ENCODE measurements around the gene GJA5.

GJA5 gene

DNA sequence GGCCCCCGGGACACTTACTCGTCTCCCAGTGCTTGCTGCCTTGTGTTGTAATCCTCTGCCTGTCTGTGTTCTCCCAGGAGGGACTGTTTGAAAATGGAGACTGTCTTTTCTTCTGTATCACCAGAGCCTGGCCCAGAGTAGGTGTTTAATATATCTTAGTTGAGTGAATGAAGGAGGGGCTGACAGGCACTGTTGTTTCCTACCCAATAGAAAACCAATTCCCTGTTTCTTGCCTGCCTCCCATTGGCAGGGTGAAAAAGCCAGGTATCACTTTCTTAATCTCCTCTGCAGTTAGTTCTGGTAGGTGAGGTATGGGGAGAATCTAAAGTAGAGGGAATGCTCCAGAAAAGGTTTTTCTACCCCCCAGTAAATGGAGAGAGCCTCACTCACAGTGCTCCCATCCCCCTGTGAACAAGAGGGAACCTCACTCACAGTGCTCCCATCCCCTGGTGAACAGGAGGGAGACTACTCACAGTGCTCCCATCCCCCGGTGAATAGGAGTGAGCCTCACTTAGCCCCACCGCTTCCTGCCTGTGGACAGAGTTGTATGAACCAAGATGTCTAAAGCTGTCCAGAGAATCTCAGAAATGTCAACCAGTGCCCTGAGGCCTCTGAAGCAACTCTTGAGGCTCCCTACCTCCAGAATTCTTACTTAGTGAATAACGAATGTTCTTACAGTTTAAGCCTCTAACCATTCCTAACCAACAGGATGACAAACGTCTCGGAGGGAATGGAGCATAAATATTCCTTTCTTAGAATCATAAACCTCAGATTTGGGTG lies at the start of gene GJA5:
TSS of gene GJA5 (minus strand) at position 122 of the 780 bp plus-strand sequence. CDS start 1,364 bp downstream, outside the sequence.
- no peaks in the 10 kb centered on the region for H3K9me3 Mint-ChIP-seq
- H3K36me3 Mint-ChIP-seq = no peaks in the 10 kb centered on the region
- H3K4me1 Mint-ChIP-seq = peaks cover 27% of the 10 kb centered on the region
- H3K27ac Mint-ChIP-seq = no peak within 1 kb of the TSS
- no peak within 1 kb of the TSS for H3K4me3 Mint-ChIP-seq
- no peak for ATAC-seq
- H3K27me3 Mint-ChIP-seq = no peaks in the 10 kb centered on the region

DNA sequence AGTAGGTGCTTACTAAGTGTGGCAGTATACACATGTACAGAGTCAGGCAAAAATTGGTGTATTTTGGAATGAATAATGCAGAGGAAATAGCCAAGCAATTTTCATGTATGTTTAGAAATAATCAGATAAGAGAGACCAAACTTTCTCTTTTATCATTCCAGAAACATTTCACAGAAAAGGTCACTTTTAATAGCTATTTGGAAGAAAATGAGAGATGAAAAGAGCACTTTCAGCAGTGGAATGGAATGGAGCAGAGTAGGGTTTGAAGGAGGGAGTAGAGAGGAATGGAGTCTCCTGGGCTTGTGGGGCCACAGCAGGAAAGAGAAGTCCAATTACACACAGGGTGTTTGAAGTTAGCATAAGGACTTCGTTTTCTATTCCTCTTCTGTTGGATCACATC lies 48.8 kb upstream of the GJA5 start:
- Mint-ChIP-seq H3K36me3 (no peaks in the 10 kb centered on the region), H3K4me3 (no peak overlapping the region), H3K27ac (no peak overlapping the region), H3K9me3 (no peaks in the 10 kb centered on the region), H3K27me3 (peaks cover 24% of the 10 kb centered on the region), H3K4me1 (no peaks in the 10 kb centered on the region)
- ATAC-seq = no peak

DNA sequence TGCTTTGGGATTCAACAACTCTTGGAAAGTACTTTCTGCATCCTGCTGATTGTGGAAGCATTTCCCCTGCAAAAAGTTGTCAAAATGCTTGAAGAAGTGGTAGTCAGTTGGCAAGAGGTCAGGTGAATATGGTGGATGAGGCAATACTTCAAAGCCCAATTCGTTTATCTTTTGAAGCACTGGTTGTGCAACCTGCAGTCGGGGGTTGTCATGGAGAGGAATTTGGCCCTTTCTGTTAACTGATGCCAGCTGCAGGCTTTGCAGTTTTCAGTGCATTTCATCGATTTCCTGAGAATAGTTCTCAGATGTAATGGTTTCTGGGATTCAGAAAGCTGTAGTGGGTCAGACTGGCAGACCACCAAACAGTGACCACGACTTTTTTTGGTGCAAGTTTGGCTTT lies 47.6 kb upstream of the GJA5 start:
- ATAC-seq = no peak
- Mint-ChIP-seq H3K9me3 (no peaks in the 10 kb centered on the region), H3K4me3 (no peak overlapping the region), H3K4me1 (no peaks in the 10 kb centered on the region), H3K27ac (no peak overlapping the region), H3K27me3 (peaks cover 24% of the 10 kb centered on the region), H3K36me3 (no peaks in the 10 kb centered on the region)

- Mint-ChIP-seq H3K4me3 (no peak overlapping the region), H3K9me3 (no peaks in the 10 kb centered on the region), H3K27me3 (peaks cover 31% of the 10 kb centered on the region), H3K4me1 (no peaks in the 10 kb centered on the region), H3K27ac (no peak overlapping the region), H3K36me3 (no peaks in the 10 kb centered on the region)
- ATAC-seq = peak; percentile 9
These were observed 47.0 kb upstream of the GJA5 start for GRCh38 chr1:147807405-147807804.

DNA sequence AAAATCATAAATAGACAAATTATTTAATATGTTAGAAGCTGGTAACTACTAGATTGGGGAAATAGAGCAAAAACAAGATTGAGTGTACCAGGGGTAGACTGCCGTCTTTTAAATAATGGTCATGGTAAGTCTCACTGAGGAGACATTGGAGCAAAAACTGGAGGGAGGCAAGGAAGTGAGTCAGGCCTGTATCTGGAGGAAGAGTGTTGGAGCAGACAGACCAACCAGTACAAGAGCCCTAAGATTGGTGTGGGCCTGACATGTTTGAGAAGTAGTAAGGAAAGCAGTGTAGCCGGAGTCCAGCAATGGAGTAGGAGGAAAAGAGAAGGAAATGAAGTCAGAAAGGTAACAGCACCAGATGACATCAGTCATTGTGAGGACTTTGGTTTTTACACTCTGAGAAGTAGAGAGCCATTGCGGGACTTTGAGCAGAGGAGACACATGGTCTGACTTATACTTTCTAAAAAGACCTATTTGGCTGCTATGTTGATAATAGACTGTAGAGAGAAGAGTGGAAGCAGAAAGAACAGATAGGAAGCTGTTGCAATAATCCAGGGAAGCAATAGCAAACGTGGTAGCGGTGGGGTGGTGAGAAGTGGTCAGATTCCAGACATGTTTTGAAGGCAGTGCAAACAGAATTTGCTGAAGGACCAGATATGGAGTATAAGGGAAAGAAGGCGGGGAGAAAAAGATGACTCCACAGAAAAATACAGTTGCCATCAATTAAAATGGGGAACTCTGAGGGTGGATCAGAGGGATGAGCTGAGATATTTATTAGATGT lies 44.7 kb upstream of the GJA5 start:
- ATAC-seq = no peak
- Mint-ChIP-seq H3K9me3 (no peaks in the 10 kb centered on the region), H3K27me3 (peaks cover 22% of the 10 kb centered on the region), H3K27ac (no peak overlapping the region), H3K4me1 (no peaks in the 10 kb centered on the region), H3K4me3 (no peak overlapping the region), H3K36me3 (no peaks in the 10 kb centered on the region)

DNA sequence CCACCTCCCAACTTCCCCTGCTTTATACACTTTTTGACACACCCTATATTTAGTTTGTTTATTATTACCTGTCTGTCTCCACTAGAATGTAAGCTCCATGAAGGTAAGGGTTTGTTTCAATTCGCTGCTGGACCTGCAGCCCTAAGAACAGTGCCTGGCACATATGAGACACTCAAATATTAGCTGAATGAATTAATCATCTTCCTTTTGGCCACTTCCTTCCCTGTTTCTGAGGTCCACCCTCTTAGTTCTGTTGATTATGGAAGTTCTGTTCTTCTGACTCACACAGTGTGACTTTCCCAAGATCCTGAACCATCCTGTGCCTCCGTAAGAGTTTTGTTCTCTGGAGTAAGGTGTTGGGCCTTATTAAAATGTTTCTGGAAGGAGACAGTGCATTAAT lies 40.4 kb upstream of the GJA5 start:
- Mint-ChIP-seq H3K27ac (no peak overlapping the region), H3K9me3 (no peaks in the 10 kb centered on the region), H3K36me3 (no peaks in the 10 kb centered on the region), H3K4me1 (no peaks in the 10 kb centered on the region), H3K4me3 (no peak overlapping the region), H3K27me3 (peaks cover 39% of the 10 kb centered on the region)
- no peak for ATAC-seq

GRCh38 chr1:147798731-147799130 lies 38.3 kb upstream of the GJA5 start:
- H3K36me3 Mint-ChIP-seq = no peaks in the 10 kb centered on the region
- H3K4me3 Mint-ChIP-seq = no peak overlapping the region
- no peaks in the 10 kb centered on the region for H3K4me1 Mint-ChIP-seq
- no peak for ATAC-seq
- H3K27me3 Mint-ChIP-seq = peaks cover 28% of the 10 kb centered on the region
- H3K27ac Mint-ChIP-seq = no peak overlapping the region
- H3K9me3 Mint-ChIP-seq = no peaks in the 10 kb centered on the region

- Mint-ChIP-seq H3K9me3 (no peaks in the 10 kb centered on the region), H3K4me3 (no peak overlapping the region), H3K27me3 (peaks cover 17% of the 10 kb centered on the region), H3K36me3 (no peaks in the 10 kb centered on the region), H3K4me1 (no peaks in the 10 kb centered on the region), H3K27ac (no peak overlapping the region)
- ATAC-seq = peak; percentile 25
These were observed 34.2 kb upstream of the GJA5 start for GRCh38 chr1:147794570-147794969.

DNA sequence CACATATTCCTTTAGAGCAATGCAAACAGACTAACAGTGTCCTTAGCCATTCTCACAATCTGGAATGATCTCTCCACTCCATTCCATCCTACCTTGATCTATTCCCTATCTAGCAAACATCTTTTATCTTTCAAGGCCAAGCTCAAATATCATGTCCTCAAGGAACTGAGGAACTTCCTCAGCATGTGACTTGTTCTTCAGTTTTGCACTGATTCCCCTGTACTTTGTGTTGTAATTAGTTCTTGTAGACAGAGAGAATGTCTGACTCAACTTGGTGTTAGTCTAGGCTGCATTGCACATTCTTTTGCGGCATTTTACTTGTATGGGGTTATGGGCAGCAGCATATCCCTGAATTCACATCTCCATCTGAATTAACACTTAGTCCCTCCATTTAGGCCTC lies 31.5 kb upstream of the GJA5 start:
- ATAC-seq = no peak
- Mint-ChIP-seq H3K27ac (no peak overlapping the region), H3K4me1 (no peaks in the 10 kb centered on the region), H3K27me3 (peaks cover 29% of the 10 kb centered on the region), H3K9me3 (no peaks in the 10 kb centered on the region), H3K4me3 (no peak overlapping the region), H3K36me3 (no peaks in the 10 kb centered on the region)

GRCh38 chr1:147787765-147788164 lies 27.4 kb upstream of the GJA5 start:
- Mint-ChIP-seq H3K36me3 (no peaks in the 10 kb centered on the region), H3K4me3 (no peak overlapping the region), H3K9me3 (no peaks in the 10 kb centered on the region), H3K4me1 (no peaks in the 10 kb centered on the region), H3K27ac (no peak overlapping the region), H3K27me3 (peaks cover 40% of the 10 kb centered on the region)
- ATAC-seq = no peak

DNA sequence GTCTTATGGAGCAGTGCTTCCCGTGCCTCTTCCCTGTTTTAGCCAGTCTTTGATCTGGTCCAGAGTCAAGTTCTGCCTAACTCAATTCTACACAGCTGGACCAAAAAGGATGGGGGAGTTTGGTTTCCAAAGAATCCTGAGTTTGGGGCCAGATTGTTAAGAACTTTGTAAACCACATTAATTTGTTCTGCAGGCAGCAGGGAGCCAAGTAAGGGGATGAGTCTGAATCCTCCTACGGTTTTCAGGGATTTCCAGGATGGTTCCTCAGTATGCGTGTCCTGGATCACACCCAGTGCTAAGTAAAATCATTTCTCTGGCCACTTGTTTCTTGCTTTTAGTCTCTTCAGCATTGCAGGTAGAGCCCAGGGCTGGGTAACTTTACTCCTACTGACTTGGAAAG lies 26.1 kb upstream of the GJA5 start:
- no peaks in the 10 kb centered on the region for H3K36me3 Mint-ChIP-seq
- no peaks in the 10 kb centered on the region for H3K9me3 Mint-ChIP-seq
- H3K4me1 Mint-ChIP-seq = no peaks in the 10 kb centered on the region
- peaks cover 46% of the 10 kb centered on the region for H3K27me3 Mint-ChIP-seq
- no peak for ATAC-seq
- H3K4me3 Mint-ChIP-seq = no peak overlapping the region
- H3K27ac Mint-ChIP-seq = no peak overlapping the region

DNA sequence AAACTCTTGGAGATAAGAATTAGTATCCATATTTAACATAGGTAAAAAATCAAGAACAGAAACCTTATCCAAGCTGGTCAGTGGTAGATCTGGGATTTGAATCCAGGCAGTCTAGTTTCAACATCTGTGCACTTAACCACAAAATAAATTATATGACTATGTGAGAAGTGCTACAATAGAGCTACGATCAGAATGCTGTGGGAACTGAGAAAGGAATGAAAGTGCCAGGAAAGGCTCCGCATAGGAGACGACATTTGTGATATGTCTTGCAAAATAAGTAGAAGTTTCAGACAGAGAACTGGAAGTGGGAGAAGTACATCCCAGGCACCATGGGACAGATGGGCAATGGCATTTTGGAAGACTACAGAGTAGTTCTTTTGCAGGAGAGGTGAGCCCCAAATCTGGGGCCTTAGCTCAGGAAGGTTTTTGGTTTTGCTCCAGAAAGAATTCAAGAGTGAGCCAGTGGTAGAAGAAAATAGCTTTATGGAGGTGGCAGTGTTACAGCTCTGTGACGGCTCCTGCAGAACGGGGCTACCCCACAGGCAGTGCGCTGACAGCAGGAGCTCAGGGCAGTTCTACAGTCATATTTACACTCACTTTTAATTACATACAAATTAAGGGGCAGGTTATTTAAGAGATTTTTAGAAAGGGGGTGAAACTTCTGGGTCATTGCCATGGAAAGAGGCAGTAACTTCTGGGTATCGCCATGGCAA lies 25.5 kb upstream of the GJA5 start:
- Mint-ChIP-seq H3K27me3 (peaks cover 46% of the 10 kb centered on the region), H3K4me3 (no peak overlapping the region), H3K4me1 (no peaks in the 10 kb centered on the region), H3K27ac (no peak overlapping the region), H3K9me3 (no peaks in the 10 kb centered on the region), H3K36me3 (no peaks in the 10 kb centered on the region)
- no peak for ATAC-seq

GRCh38 chr1:147784941-147785340 lies 24.5 kb upstream of the GJA5 start:
- Mint-ChIP-seq H3K27me3 (peaks cover 46% of the 10 kb centered on the region), H3K4me3 (no peak overlapping the region), H3K4me1 (no peaks in the 10 kb centered on the region), H3K9me3 (no peaks in the 10 kb centered on the region), H3K27ac (no peak overlapping the region), H3K36me3 (no peaks in the 10 kb centered on the region)
- ATAC-seq = no peak

- H3K36me3 Mint-ChIP-seq = no peaks in the 10 kb centered on the region
- H3K9me3 Mint-ChIP-seq = no peaks in the 10 kb centered on the region
- H3K27me3 Mint-ChIP-seq = peaks cover 36% of the 10 kb centered on the region
- ATAC-seq = no peak
- H3K27ac Mint-ChIP-seq = no peak overlapping the region
- no peak overlapping the region for H3K4me3 Mint-ChIP-seq
- no peaks in the 10 kb centered on the region for H3K4me1 Mint-ChIP-seq
These were observed 20.7 kb upstream of the GJA5 start for GRCh38 chr1:147781056-147781471.

DNA sequence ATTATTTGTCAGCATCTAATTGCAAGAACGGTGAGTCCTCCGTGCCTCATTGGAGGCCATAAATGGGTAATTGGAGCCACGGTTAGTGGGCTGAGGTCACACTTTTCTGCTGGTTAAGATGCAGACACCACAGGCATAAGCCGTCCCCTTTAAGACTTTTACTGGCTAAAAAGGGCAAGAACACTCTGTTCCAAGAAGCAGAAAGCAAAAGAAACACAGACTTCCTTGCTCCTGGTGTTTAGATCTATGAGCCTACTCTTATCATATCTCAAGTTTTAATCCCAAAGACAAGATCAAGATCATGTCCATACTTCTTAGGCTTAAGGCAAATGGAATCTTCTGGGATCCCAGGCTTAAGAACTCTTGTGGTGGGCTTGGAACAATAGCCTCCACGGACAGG lies 17.3 kb upstream of the GJA5 start:
- Mint-ChIP-seq H3K4me1 (peaks cover 10% of the 10 kb centered on the region), H3K4me3 (no peak overlapping the region), H3K9me3 (no peaks in the 10 kb centered on the region), H3K27ac (no peak overlapping the region), H3K36me3 (no peaks in the 10 kb centered on the region), H3K27me3 (peaks cover 46% of the 10 kb centered on the region)
- ATAC-seq = no peak

Data from stimulated activated memory B cell treated with anti-CD40 and anti-IgM and Interleukin-4, amounts not matched to agents 10 μg/mL and 1 μg/mL and 100 μg/mL, for 72 hours (primary cell).